ENCODE data around the gene CNIH3.

- no peak for TF ChIP-seq POLR2A (IDR thresholded peaks at IDR 0.05)
- TF ChIP-seq, protein P1, sequence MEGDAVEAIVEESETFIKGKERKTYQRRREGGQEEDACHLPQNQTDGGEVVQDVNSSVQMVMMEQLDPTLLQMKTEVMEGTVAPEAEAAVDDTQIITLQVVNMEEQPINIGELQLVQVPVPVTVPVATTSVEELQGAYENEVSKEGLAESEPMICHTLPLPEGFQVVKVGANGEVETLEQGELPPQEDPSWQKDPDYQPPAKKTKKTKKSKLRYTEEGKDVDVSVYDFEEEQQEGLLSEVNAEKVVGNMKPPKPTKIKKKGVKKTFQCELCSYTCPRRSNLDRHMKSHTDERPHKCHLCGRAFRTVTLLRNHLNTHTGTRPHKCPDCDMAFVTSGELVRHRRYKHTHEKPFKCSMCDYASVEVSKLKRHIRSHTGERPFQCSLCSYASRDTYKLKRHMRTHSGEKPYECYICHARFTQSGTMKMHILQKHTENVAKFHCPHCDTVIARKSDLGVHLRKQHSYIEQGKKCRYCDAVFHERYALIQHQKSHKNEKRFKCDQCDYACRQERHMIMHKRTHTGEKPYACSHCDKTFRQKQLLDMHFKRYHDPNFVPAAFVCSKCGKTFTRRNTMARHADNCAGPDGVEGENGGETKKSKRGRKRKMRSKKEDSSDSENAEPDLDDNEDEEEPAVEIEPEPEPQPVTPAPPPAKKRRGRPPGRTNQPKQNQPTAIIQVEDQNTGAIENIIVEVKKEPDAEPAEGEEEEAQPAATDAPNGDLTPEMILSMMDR (IDR thresholded peaks at IDR 0.05) = no peak
- TF ChIP-seq EP300 (IDR thresholded peaks at IDR 0.05) = no peak
Observed at GRCh38 chr1:224588515-224588914, 27.6 kb upstream of the CNIH3 start.

Data from ovary (tissue), 3 donors.